ENCODE results near the gene DNAJB12. TPM values are rescaled to one million over a fixed set of nuclear protein-coding genes. Genes with fewer than 3 reads are reported as not detected.
A peak's percentile ranks its signal among the peaks of the same experiment; 100 is the strongest.

Gene DNAJB12
- total and polyA plus RNA-seq, 9 donors: 27.5 to 46.4 (median 32.0) TPM

DNA sequence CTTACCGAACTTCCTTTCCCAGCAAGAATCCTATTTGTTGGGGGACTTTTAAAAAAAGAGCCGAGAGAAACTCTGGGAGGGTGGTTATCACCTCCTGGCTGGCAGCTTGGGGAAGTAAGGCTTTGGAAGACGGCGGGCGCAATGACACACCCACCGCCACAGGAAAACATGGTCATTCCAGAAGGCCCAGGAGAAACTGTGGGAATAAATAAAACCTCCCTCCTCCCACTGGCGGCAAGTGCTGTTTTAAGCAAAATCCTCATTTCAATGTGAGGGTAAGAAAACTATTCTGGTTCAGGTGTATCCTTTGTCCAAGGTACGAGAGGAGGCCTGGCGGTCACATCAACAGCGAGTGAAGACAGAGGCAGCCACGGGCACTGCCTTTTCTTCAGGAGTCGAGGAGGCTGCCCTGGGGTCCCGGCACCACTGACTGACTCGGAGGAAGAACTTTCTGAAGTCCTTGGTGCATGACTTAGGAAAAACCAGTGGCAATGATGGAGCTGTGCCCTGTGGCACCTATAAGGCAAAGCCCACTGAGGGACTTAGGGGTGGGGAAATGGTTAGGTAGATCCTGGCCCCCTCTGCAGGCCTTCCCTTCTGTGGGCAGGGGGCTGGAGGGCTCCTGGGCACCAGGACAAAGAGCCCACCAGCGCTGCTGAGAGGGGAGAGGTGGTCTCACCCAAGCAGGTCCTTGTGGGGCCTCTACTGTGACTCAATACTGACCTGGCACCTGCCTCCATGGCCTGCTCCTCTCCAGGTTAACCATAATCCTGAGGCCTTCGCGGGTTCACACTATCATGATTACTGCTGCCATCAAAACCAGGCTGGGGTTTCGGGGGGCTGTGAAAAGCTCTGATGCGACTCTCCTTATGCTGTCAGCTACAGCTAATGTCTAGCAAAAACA lies 21.4 kb downstream of the DNAJB12 start:
- H3K9me3 ChIP-seq: no peaks in the 10 kb centered on the region
- DNase-seq: peak in 3 of 5 donors; percentile 49 to 53 (median 53)
- H3K27me3 ChIP-seq: no peaks in the 10 kb centered on the region
- H3K27ac ChIP-seq: peak overlapping the region; percentile 78 to 99
- TF ChIP-seq POLR2A (IDR thresholded peaks at IDR 0.05) (no peak), EP300 (IDR thresholded peaks at IDR 0.05) (no peak)
- TF ChIP-seq, protein P1, sequence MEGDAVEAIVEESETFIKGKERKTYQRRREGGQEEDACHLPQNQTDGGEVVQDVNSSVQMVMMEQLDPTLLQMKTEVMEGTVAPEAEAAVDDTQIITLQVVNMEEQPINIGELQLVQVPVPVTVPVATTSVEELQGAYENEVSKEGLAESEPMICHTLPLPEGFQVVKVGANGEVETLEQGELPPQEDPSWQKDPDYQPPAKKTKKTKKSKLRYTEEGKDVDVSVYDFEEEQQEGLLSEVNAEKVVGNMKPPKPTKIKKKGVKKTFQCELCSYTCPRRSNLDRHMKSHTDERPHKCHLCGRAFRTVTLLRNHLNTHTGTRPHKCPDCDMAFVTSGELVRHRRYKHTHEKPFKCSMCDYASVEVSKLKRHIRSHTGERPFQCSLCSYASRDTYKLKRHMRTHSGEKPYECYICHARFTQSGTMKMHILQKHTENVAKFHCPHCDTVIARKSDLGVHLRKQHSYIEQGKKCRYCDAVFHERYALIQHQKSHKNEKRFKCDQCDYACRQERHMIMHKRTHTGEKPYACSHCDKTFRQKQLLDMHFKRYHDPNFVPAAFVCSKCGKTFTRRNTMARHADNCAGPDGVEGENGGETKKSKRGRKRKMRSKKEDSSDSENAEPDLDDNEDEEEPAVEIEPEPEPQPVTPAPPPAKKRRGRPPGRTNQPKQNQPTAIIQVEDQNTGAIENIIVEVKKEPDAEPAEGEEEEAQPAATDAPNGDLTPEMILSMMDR (IDR thresholded peaks at IDR 0.05): no peak
- intact Hi-C loops (cut with DNase I): loop anchor here in 3 of 4 donors (10.0 kb wide), 5 partner anchors 89 to 1019 kb away; partner anchors contain the start of gene SLC29A3 (in 1 of the 3)
- H3K36me3 ChIP-seq: no peaks in the 10 kb centered on the region
- H3K4me1 ChIP-seq (ENCODE audit: insufficient read depth): peaks cover 50% of the 10 kb centered on the region
- 77 to 87% (median 81%) methylated on average over 18 to 19 of the region's 19 CpGs for WGBS, 3 donors
- no peak overlapping the region for H3K4me3 ChIP-seq

DNA sequence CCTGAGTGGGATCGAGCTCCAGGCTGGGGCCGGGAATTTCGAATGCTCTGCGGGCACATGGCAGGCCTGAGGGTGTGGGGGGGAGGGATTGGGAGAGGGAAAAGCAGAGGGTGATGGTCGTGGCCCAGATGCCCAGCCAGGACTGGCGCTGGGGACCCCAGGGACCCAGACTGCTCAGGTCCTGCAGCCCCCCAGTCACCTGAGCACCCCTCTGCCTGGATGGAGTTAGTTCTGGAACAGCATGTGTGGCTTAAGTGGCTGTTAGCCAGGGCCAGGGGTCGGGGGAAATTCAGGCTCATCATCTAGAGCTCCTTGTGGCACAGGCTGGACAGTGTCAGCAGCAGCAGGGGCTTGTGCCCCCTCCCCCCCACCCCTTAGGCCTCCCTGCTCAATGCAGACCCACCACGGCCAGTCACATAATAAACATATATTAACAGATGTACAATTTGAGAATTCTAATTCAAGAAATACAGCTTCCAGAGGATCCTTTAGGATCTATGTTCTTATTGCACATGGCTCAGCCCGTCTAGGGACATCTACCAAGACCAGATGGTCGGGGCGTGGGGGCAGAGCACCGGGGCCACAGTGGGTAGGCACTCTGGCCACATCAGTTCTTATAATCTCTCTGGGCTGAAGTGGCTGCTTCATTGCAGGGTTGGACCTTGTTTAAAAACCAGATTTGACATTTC lies 22.2 kb downstream of the DNAJB12 start:
- DNase-seq: peak in 1 of 5 donors; percentile 47
- TF ChIP-seq, protein P1 (IDR thresholded peaks at IDR 0.05): no peak
- TF ChIP-seq EP300 (IDR thresholded peaks at IDR 0.05): no peak
- TF ChIP-seq POLR2A (IDR thresholded peaks at IDR 0.05): no peak
- H3K4me3 ChIP-seq: no peak overlapping the region

DNA sequence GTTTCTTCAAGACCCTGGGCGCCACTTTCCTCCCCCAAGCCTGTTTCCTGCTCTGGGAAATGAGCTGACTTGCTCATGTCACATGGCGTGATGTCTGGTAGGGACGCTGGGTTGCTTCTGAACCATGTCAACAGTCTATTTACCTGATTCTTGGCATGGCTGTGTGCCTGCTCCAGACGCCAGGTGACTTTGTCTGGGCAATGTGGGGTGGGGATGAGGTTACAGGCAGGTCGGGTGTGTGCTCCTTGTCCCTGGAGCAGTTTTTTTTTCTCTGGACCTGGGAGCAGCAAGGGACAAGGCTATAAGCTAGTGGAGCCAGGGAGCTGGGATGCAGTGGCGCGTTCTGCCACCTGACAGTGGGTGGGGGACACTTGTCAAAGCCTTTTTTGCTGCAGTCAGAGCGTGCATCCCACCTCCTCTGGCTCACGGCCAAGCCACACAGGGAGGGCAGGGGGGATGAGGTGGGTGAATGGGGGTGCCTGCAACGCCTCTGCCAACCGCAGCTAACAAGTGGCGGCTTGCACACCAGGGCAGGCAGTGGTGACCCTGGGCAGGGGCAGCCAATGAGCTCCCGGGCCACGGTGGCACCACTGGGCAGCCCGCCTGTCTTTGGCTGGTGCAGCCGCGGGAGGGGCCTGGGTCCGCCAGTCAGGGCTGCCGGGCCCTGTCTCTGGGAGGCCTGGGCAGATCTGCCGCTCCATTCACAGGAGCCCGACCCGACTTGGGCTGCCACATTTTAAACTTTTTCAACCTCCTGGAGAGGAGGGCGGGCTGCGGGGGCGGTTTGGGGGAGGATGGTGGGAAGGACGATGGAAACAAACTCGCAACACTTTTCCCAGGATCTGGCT lies 22.9 kb downstream of the DNAJB12 start:
- TF ChIP-seq POLR2A (IDR thresholded peaks at IDR 0.05): no peak
- TF ChIP-seq, protein P1 (IDR thresholded peaks at IDR 0.05): peak; percentile 12 to 27 (median 16)
- Histone ChIP-seq H3K36me3 (no peaks in the 10 kb centered on the region), H3K9me3 (no peaks in the 10 kb centered on the region), H3K27me3 (no peaks in the 10 kb centered on the region), H3K4me3 (no peak overlapping the region), H3K4me1 (ENCODE audit: insufficient read depth) (peaks cover 53% of the 10 kb centered on the region), H3K27ac (peak overlapping the region; percentile 77 to 99)
- peak; percentile 74 to 82 (median 77) for DNase-seq
- WGBS, 3 donors: 19 to 23% (median 22%) methylated on average over 27 of the region's 27 CpGs
- intact Hi-C loops (cut with DNase I): loop anchor here in 3 of 4 donors (10.0 kb wide), 5 partner anchors 87 to 1017 kb away; partner anchors contain the start of gene SLC29A3 (in 1 of the 3)

More for the DNA sequence above, 22.2 kb downstream of the DNAJB12 start:
- H3K27ac ChIP-seq: peak overlapping the region; percentile 77 to 99
- 42 to 51% (median 50%) methylated on average over 12 of the region's 12 CpGs for WGBS, 3 donors
- H3K27me3 ChIP-seq: no peaks in the 10 kb centered on the region
- no peaks in the 10 kb centered on the region for H3K9me3 ChIP-seq
- H3K4me1 ChIP-seq (ENCODE audit: insufficient read depth): peaks cover 53% of the 10 kb centered on the region
- intact Hi-C loops (cut with DNase I): loop anchor here in 3 of 4 donors (10.0 kb wide), 5 partner anchors 88 to 1018 kb away; partner anchors contain the start of gene SLC29A3 (in 1 of the 3)
- H3K36me3 ChIP-seq: no peaks in the 10 kb centered on the region

Data from ovary (tissue), 9 donors.